T-cell (primary cell): ENCODE results near the gene MTERF1. TPM values are rescaled to one million over a fixed set of nuclear protein-coding genes. Genes with fewer than 3 reads are reported as not detected.

ENCODE experiments used
- ATAC-seq, 4 experiments: fragments of 200-7000 bp in 3 of 4; fragments of 150-1000 bp in 1 of 4; cut with Tn5 transposase; replicated peaks in 1 of 4; 1 replicate in 3 of 4; 2 replicates in 1 of 4; pipeline ENCODE4 v1.10.0; 2021; ENCODE audit warnings: moderate library complexity in 3 of 4, mild to moderate bottlenecking in 2 of 4, moderate number of reproducible peaks in 1 of 4
- CTCF ChIA-PET, 2 donors: fragments of 300-600 bp; sonication (Branson Sonifier 250); formaldehyde crosslinking; loops; one replicate each; lab custom pipeline; 2022; ENCODE audit warnings: antibody characterized with exemption in 2 of 2; lab: Charles Lee
- POLR2A ChIA-PET, 2 donors: fragments of 300-600 bp; sonication (Branson Sonifier 250); formaldehyde crosslinking; loops; one replicate each; lab custom pipeline; 2022; ENCODE audit warnings: antibody characterized with exemption in 2 of 2; lab: Charles Lee
- DNase-seq, 35 experiments: peaks; one replicate each; pipeline versions ENCODE4 v3.0.0 to v3.0.0-alpha.2; 2013 to 2023
- H3K27ac ChIP-seq: one replicate; pipeline ENCODE4 v1.5.1; 2013; ENCODE audit warnings: low read length
- H3K27me3 ChIP-seq, 2 experiments: replicated peaks in 1 of 2; 1 replicate in 1 of 2; 2 replicates in 1 of 2; pipeline versions ENCODE4 v1.6.1 to v1.7.0; 2013; ENCODE audit warnings: low read length in 1 of 2, mixed read lengths in 1 of 2; ENCODE audit not compliant: control insufficient read depth in 2 of 2, insufficient read depth in 2 of 2; ENCODE audit errors: extremely low read depth in 1 of 2
- H3K36me3 ChIP-seq, 2 donors: 1 replicate in 1 of 2; 2 replicates in 1 of 2; pipeline versions ENCODE4 v1.6.1 to v1.7.0; 2013; ENCODE audit warnings: low read length in 1 of 2; ENCODE audit not compliant: control insufficient read depth in 2 of 2, insufficient read depth in 1 of 2; ENCODE audit errors: extremely low read depth in 1 of 2
- H3K4me1 ChIP-seq, 2 experiments: 1 replicate in 1 of 2; 2 replicates in 1 of 2; pipeline versions ENCODE4 v1.6.1 to v1.7.0; 2013; ENCODE audit warnings: low read length in 2 of 2, mixed read lengths in 1 of 2; ENCODE audit not compliant: insufficient read depth in 2 of 2, control insufficient read depth in 1 of 2; ENCODE audit errors: extremely low read depth in 1 of 2
- H3K4me3 ChIP-seq, 2 donors: 1 replicate in 1 of 2; 2 replicates in 1 of 2; pipeline versions ENCODE4 v1.5.1 to v1.7.0; 2013; ENCODE audit warnings: mild to moderate bottlenecking in 2 of 2, low read length in 1 of 2, moderate library complexity in 1 of 2; ENCODE audit not compliant: control insufficient read depth in 1 of 2; ENCODE audit errors: extremely low read depth in 1 of 2
- H3K9me3 ChIP-seq: 2 replicates; pipeline ENCODE4 v1.7.0; 2013
- H3K27ac Mint-ChIP-seq, 2 donors: one replicate each; pipeline ENCODE4 v1.8.0; 2020 to 2021; ENCODE audit warnings: mild to moderate bottlenecking in 2 of 2, mixed read lengths in 2 of 2
- H3K27me3 Mint-ChIP-seq, 2 donors: one replicate each; pipeline ENCODE4 v1.8.0; 2021 to 2022; ENCODE audit warnings: mixed read lengths in 2 of 2
- H3K36me3 Mint-ChIP-seq: one replicate; pipeline ENCODE4 v1.8.0; 2021; ENCODE audit warnings: mixed read lengths
- H3K4me1 Mint-ChIP-seq, 3 donors: one replicate each; pipeline ENCODE4 v1.8.0; 2020 to 2022; ENCODE audit warnings: mixed read lengths in 3 of 3, mild to moderate bottlenecking in 1 of 3
- H3K4me3 Mint-ChIP-seq, 3 donors: one replicate each; pipeline ENCODE4 v1.8.0; 2020 to 2022; ENCODE audit warnings: mild to moderate bottlenecking in 3 of 3, mixed read lengths in 3 of 3, moderate library complexity in 3 of 3
- H3K9me3 Mint-ChIP-seq, 3 donors: one replicate each; pipeline ENCODE4 v1.8.0; 2020 to 2022; ENCODE audit warnings: mixed read lengths in 3 of 3
- WGBS: methylation state at CpG from one replicate; pipeline ENCODE4 v1.1.5; 2013; ENCODE audit warnings: missing lambda C conversion rate; ENCODE audit not compliant: insufficient coverage; 5-methylcytosine and 5-hydroxymethylcytosine counted together
- total RNA-seq, 35 experiments: library from RNA in 6 of 35; stranded (reverse) in 6 of 35; fragments of 120-200 nt in 1 of 35; gene quantifications; one replicate each; pipeline versions ENCODE4 v1.2.1 to v1.2.4 and lab custom pipeline; 2013 to 2026

Gene MTERF1
- total RNA-seq, 5 donors from 2014 or later (not counting 1 experiment from before 2014, with no cell fraction given) = 14.8 to 27.1 (median 21.9) TPM

DNA sequence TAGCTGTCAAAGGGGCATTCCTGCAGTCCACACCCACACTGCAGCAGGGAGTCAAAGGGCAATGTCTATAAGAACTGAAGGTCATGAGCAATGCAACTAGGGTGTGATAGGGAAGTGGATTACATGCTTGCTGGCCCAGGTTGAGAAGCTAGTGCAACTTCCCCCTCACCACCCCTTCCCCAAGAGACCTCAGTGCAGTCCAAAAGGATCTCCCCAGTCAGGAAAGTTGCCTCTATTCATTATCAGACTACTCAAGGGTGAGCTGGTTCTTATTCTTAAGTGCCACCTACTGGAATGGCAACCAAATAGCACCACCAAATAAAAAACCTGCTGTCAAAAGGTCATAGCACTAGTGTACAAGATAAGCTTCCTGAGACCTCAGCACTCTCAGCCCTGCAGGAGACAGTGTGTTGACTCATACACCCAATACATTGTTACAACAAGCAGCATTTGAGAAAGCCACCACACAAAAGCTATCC lies 28.2 kb downstream of the MTERF1 start:
- peaks cover 4 to 5% (median 4%) of the 10 kb centered on the region in 3 donors for H3K4me1 Mint-ChIP-seq

DNA sequence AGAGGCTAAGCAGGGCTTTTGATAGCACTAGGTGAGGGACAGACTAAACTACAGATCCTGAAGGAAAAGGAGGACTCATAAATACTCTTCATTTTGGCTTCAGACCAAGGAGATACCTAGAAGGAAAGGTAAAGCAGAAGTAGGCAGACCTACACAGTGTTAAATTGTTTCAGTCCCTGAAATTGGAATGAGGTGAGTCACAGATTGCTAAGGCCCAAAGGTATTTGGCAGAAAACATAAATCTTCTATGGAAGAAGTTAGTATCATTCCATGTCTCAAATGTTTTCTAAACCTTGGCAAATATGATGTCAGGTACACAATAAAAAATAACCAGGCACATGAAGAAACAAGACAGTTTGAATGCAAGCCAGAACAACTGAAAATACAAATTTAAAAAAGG lies 30.0 kb downstream of the MTERF1 start:
- Mint-ChIP-seq H3K4me3 (no peak overlapping the region), H3K27me3 (no peaks in the 10 kb centered on the region), H3K4me1 (peaks cover 0 to 4% (median 4%) of the 10 kb centered on the region in 3 donors), H3K36me3 (peaks cover 52% of the 10 kb centered on the region), H3K9me3 (peaks cover 15 to 25% (median 19%) of the 10 kb centered on the region in 3 donors), H3K27ac (no peak overlapping the region)
- DNase-seq (no peak), ATAC-seq (no peak)
- POLR2A ChIA-PET = interaction anchor here in 1 of 2 donors (0.6 kb wide), 1 partner anchor 19 kb away, joined by 3 read pairs; no protein-coding TSS in a partner anchor
- Histone ChIP-seq H3K27ac (no peak overlapping the region), H3K9me3 (peaks cover 2% of the 10 kb centered on the region), H3K4me1 (no peaks in the 10 kb centered on the region), H3K27me3 (no peaks in the 10 kb centered on the region), H3K36me3 (no peaks in the 10 kb centered on the region), H3K4me3 (no peak overlapping the region)
- CTCF ChIA-PET = no interaction called here

More for the DNA sequence above, 28.2 kb downstream of the MTERF1 start:
- ATAC-seq (no peak), DNase-seq (no peak)
- CTCF ChIA-PET = interaction anchor here in 1 of 2 donors (0.6 to 0.7 kb wide), 2 partner anchors 15 to 47 kb away, joined by 3 to 4 read pairs; no protein-coding TSS in a partner anchor
- Histone ChIP-seq H3K4me3 (no peak overlapping the region), H3K4me1 (no peaks in the 10 kb centered on the region), H3K27ac (no peak overlapping the region), H3K27me3 (no peaks in the 10 kb centered on the region), H3K36me3 (no peaks in the 10 kb centered on the region), H3K9me3 (peaks cover 2% of the 10 kb centered on the region)
- Mint-ChIP-seq H3K36me3 (peaks cover 53% of the 10 kb centered on the region), H3K4me3 (no peak overlapping the region), H3K27me3 (no peaks in the 10 kb centered on the region), H3K27ac (no peak overlapping the region), H3K9me3 (peaks cover 13 to 30% (median 16%) of the 10 kb centered on the region in 3 donors)
- POLR2A ChIA-PET = interaction anchor here in 1 of 2 donors (0.7 kb wide), 1 partner anchor 18 kb away, joined by 3 read pairs; no protein-coding TSS in a partner anchor

DNA sequence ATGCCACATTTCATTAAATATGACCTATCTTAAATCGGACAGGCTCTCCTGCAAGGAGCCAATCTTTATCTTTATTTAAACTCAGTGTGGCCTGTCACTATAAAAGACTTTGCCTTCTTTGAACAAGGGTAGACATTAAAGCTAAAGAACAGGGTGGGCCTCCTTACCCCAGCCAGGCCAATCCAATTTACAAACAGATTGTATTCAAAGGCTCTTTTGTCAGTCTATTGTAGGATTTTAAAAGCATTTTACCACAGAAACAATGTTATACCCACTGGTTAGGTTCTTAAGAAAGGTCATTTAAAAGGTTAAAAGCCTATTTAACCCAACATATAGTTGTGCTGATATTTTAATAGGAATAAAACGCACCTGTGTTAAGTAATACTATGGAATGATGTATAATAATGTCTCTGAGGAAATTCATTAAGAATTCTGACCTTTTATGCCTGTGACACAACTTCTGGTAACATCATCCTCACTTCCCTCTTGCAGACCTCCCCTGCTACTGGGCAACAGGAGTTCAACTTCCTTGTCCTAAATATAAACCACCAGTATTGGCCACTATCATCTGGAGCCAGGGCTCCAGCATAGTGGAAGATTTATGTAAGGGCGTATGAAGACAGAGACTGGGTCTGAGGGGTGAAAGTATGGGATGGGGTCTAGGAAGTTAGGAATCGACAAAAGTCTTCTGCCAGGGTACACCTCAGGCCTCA lies 32.5 kb downstream of the MTERF1 start:
- H3K4me1 Mint-ChIP-seq = no peaks in the 10 kb centered on the region
- Histone ChIP-seq H3K9me3 (no peaks in the 10 kb centered on the region), H3K27me3 (no peaks in the 10 kb centered on the region), H3K4me1 (no peaks in the 10 kb centered on the region), H3K36me3 (no peaks in the 10 kb centered on the region), H3K27ac (no peak overlapping the region), H3K4me3 (no peak overlapping the region)
- CTCF ChIA-PET = no interaction called here
- no peak overlapping the region for H3K4me3 Mint-ChIP-seq
- POLR2A ChIA-PET = no interaction called here
- no peak for DNase-seq
- peaks cover 33% of the 10 kb centered on the region for H3K36me3 Mint-ChIP-seq
- H3K27ac Mint-ChIP-seq = no peak overlapping the region
- H3K27me3 Mint-ChIP-seq = no peaks in the 10 kb centered on the region
- ATAC-seq = no peak
- no CpG with 5 or more reads among the region's 4 CpGs for whole genome bisulfite sequencing
- H3K9me3 Mint-ChIP-seq = peaks cover 3 to 18% (median 11%) of the 10 kb centered on the region in 3 donors

DNA sequence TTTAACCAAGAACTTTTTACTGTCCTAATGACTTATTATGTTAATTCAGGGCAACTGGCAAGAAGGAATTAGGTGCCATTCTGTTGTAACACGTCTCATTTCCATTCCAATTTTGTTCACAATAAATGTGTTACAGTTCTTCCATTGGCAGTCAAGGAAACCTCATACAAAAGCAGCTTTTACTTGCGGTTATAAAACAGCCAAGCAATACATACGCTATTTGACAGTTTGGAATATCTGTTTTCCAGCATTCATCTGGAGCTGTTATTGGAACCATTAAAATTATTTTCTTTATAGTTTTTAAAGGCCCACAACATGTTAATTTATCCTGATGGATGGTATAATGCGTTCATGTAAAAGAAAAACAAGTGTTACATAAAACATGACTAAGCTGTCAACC lies 33.3 kb downstream of the MTERF1 start:
- H3K9me3 ChIP-seq = no peaks in the 10 kb centered on the region
- no peak overlapping the region for H3K4me3 ChIP-seq
- Mint-ChIP-seq H3K4me1 (no peaks in the 10 kb centered on the region), H3K9me3 (peaks cover 3 to 11% (median 5%) of the 10 kb centered on the region in 3 donors), H3K27me3 (no peaks in the 10 kb centered on the region), H3K27ac (no peak overlapping the region), H3K36me3 (peaks cover 25% of the 10 kb centered on the region), H3K4me3 (no peak overlapping the region)
- no peak overlapping the region for H3K27ac ChIP-seq
- ChIA-PET CTCF (no interaction called here), POLR2A (no interaction called here)
- ATAC-seq (no peak), DNase-seq (no peak)
- H3K36me3 ChIP-seq = no peaks in the 10 kb centered on the region
- no peaks in the 10 kb centered on the region for H3K27me3 ChIP-seq
- H3K4me1 ChIP-seq = no peaks in the 10 kb centered on the region
- WGBS = 83% methylated on average over 1 of the region's 4 CpGs

DNA sequence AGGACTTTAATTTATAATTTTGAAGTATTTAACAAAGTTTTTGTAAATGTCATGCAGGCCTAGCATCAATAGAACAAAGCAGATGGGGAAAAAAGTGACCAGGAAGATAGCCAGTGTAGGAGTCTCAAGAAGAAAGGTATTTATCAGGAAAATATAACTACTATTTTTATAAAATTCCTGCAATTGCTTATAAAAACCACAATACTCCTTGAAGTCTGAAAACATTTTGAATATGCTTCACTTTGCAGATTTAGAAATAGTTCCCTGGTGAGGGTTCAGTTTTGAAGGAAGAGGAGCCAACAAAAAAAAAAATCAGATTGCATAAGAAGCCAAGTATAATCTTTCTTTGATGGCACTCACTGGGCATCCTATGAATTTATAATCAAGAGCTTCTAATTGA lies 34.1 kb downstream of the MTERF1 start:
- H3K36me3 Mint-ChIP-seq = peaks cover 27% of the 10 kb centered on the region
- ATAC-seq = no peak

DNA sequence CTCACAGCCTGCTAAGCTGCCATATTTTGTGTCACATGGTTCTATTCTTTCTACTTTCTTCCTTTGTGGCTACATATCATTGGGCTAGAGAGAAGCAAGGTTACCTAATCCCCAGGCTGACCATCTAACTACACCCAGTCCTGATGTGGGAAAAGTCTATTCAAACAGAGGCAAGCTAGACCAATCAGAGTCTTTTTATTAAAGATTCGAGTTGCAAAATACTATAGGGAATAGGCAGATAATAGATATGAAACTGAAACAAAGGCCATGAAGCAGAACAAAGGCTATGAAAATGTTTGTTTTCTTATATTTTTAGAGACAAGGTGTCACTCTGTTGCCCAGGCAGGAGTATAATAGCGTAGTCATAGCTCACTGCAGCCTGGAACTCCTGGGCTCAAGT lies 36.7 kb downstream of the MTERF1 start:
- H3K4me1 Mint-ChIP-seq = no peaks in the 10 kb centered on the region
- no peak overlapping the region for H3K4me3 Mint-ChIP-seq
- POLR2A ChIA-PET = no interaction called here
- no peak overlapping the region for H3K27ac ChIP-seq
- ATAC-seq = no peak
- no peak overlapping the region for H3K4me3 ChIP-seq
- CTCF ChIA-PET = no interaction called here
- peaks cover 3 to 17% (median 5%) of the 10 kb centered on the region in 3 donors for H3K9me3 Mint-ChIP-seq
- H3K27ac Mint-ChIP-seq = no peak overlapping the region
- 84% methylated on average over 2 of the region's 2 CpGs for WGBS
- H3K27me3 ChIP-seq = no peaks in the 10 kb centered on the region
- no peak for DNase-seq
- H3K27me3 Mint-ChIP-seq = no peaks in the 10 kb centered on the region
- H3K36me3 Mint-ChIP-seq = peaks cover 24% of the 10 kb centered on the region
- H3K9me3 ChIP-seq = no peaks in the 10 kb centered on the region
- H3K36me3 ChIP-seq = no peaks in the 10 kb centered on the region
- no peaks in the 10 kb centered on the region for H3K4me1 ChIP-seq

More for the DNA sequence above, 34.1 kb downstream of the MTERF1 start:
- CTCF ChIA-PET = no interaction called here
- no peak for DNase-seq
- Histone ChIP-seq H3K27ac (no peak overlapping the region), H3K4me1 (no peaks in the 10 kb centered on the region), H3K4me3 (no peak overlapping the region), H3K27me3 (no peaks in the 10 kb centered on the region), H3K9me3 (no peaks in the 10 kb centered on the region), H3K36me3 (no peaks in the 10 kb centered on the region)
- no peak overlapping the region for H3K27ac Mint-ChIP-seq
- peaks cover 3 to 13% (median 5%) of the 10 kb centered on the region in 3 donors for H3K9me3 Mint-ChIP-seq
- POLR2A ChIA-PET = no interaction called here
- no peak overlapping the region for H3K4me3 Mint-ChIP-seq
- H3K4me1 Mint-ChIP-seq = no peaks in the 10 kb centered on the region
- H3K27me3 Mint-ChIP-seq = no peaks in the 10 kb centered on the region
